ENCODE measurements around the gene SPEF2. TPM values are rescaled to one million over a fixed set of nuclear protein-coding genes. Genes with fewer than 3 reads are reported as not detected.

Gene SPEF2
- total RNA-seq, 2 experiments from 2014 or later, result 5.6 to 14.1 TPM

DNA sequence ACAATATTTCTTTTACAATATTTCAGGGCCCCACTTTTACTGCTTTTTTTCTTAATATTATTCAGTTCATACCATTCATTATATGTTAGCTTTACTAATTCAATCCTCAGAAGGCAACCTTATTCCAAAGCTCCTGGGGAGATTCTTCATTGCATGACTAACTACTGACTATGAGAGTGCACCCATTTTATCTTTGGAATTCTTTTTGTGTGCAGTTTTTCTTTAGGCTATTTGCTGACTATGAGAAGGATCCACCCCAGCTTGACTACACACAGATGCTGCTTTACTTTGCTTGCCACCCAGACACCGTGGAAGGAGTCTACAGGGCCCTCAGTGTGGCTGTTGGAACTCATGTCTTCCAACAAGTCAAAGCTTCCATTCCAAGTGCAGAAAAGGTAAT lies 182.1 kb downstream of the SPEF2 start:
- H3K27ac Mint-ChIP-seq, result no peak overlapping the region
- no peak for DNase-seq
- H3K36me3 Mint-ChIP-seq, result no peaks in the 10 kb centered on the region

DNA sequence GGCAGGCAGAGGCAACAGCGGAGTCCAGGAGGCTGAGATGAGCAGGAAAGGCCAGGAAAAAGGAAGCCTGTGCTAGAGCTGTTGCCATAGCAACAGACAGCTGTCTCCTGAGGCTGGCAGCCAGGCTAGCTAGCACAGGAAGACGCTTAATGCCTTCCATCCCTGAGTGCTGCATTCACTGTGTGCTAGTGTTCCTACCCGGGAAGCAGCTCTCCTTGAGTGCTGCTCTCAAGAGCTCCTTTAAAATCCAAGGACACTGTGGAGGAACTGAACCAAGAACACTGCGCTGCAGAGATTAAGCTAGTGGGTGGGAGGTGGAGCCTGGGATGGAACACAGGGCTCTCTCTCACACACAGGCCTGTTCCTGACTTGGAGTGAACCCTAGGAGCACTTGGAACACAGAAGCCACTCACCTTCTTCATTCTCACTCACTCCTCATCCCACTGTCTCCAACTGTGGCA lies 185.6 kb downstream of the SPEF2 start:
- H3K4me3 Mint-ChIP-seq, result no peak overlapping the region
- H3K27me3 Mint-ChIP-seq, result no peaks in the 10 kb centered on the region
- H3K9me3 Mint-ChIP-seq (ENCODE audit: low read depth), result no peaks in the 10 kb centered on the region
- peak; percentile 58 for ATAC-seq
- peaks cover 2% of the 10 kb centered on the region for H3K36me3 Mint-ChIP-seq
- no peak for DNase-seq
- CTCF ChIA-PET, result interaction anchor here (1.0 to 2.0 kb wide), 8 partner anchors 10 to 152 kb away, joined by 3 to 9 read pairs (median 3); no protein-coding TSS in a partner anchor
- H3K4me1 Mint-ChIP-seq, result peaks cover 39% of the 10 kb centered on the region
- H3K27ac Mint-ChIP-seq, result peak overlapping the region; percentile 20

More for the DNA sequence above, 182.1 kb downstream of the SPEF2 start:
- no peaks in the 10 kb centered on the region for H3K27me3 Mint-ChIP-seq
- CTCF ChIA-PET, result interaction anchor here (1.4 to 3.1 kb wide), 3 partner anchors 10 to 22 kb away, joined by 3 to 16 read pairs (median 3); no protein-coding TSS in a partner anchor
- H3K4me1 Mint-ChIP-seq, result peaks cover 54% of the 10 kb centered on the region
- no peak for ATAC-seq
- no peaks in the 10 kb centered on the region for H3K9me3 Mint-ChIP-seq (ENCODE audit: low read depth)
- no peak overlapping the region for H3K4me3 Mint-ChIP-seq

DNA sequence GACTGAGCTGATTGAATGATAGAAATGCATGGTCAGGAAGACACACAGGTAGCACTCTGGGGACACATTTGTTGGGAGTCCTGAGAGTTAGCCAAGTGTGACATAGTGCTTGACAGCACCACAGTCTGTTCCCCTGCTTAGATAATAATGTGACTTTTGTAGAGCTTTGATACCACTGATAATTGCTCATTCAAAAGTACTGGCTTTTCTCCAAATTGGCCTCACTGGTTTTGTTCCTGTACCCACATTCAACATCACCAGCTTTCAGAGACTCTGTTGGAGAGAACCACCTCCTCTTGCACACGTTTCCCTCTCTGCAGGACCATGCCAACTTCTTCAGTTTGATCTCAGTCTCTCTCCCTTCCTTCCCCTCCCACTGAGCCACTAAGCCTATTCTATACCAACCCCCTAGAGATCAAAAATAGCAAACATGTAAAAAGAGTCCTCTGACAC lies 186.6 kb downstream of the SPEF2 start:
- H3K27me3 Mint-ChIP-seq, result no peaks in the 10 kb centered on the region
- H3K4me1 Mint-ChIP-seq, result peaks cover 44% of the 10 kb centered on the region
- ATAC-seq (peak; percentile 16), DNase-seq (no peak)
- no peak overlapping the region for H3K4me3 Mint-ChIP-seq
- CTCF ChIA-PET, result interaction anchor here (1.0 to 2.0 kb wide), 6 partner anchors 9 to 153 kb away, joined by 3 to 9 read pairs (median 3); no protein-coding TSS in a partner anchor
- peak overlapping the region; percentile 24 for H3K27ac Mint-ChIP-seq
- no peaks in the 10 kb centered on the region for H3K9me3 Mint-ChIP-seq (ENCODE audit: low read depth)
- peaks cover 6% of the 10 kb centered on the region for H3K36me3 Mint-ChIP-seq

DNA sequence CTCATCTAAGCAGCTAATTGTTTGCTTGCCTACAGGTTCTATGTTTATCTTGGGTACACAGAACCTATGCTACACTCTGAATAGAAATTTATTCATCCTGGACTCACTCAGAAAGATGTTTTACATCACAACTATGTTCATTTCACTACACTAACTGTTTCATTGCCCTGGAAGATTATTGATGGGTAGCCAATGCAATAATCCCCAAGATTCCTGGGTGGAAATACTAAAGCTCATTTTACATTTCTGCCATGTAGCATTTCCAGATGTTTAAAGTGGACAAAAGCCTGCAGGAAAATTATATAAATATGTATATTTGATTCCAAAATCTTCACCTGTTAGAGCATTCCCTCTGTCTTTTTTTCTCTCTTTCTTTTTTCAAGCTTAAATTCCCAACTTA lies 187.2 kb downstream of the SPEF2 start:
- Mint-ChIP-seq H3K36me3 (peaks cover 9% of the 10 kb centered on the region), H3K4me3 (no peak overlapping the region), H3K27me3 (no peaks in the 10 kb centered on the region), H3K9me3 (ENCODE audit: low read depth) (no peaks in the 10 kb centered on the region), H3K4me1 (peaks cover 48% of the 10 kb centered on the region), H3K27ac (no peak overlapping the region)
- CTCF ChIA-PET, result interaction anchor here (0.7 to 2.0 kb wide), 4 partner anchors 8 to 120 kb away, joined by 3 to 9 read pairs (median 4); no protein-coding TSS in a partner anchor
- DNase-seq (no peak), ATAC-seq (no peak)

DNA sequence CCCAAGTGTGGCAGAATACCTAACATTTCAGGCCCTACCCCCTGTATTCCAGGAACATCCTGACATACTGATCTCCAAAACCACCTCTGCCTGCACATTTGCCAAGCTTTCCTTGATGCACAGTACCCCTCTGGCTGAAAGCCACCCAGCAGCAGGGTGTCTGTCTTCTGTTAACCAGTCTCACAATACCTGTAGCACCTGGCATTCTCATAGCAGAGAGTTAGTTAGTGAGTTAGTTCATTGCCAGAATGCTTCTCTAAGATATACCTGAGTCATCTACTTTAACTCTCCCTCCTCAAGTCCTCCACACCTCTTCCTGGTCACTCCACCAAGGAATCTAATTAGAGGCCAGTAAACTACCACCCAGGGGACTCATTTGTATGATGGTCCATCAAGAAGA lies 192.9 kb downstream of the SPEF2 start:
- peaks cover 51% of the 10 kb centered on the region for H3K4me1 Mint-ChIP-seq
- H3K27ac Mint-ChIP-seq, result peak overlapping the region; percentile 92
- DNase-seq, result no peak
- no peaks in the 10 kb centered on the region for H3K9me3 Mint-ChIP-seq (ENCODE audit: low read depth)
- peaks cover 10% of the 10 kb centered on the region for H3K36me3 Mint-ChIP-seq
- ATAC-seq, result peak; percentile 2
- CTCF ChIA-PET, result interaction anchor here (0.7 to 3.7 kb wide), 11 partner anchors 9 to 192 kb away, joined by 3 to 16 read pairs (median 4); partner anchors contain the start of gene SPEF2
- H3K27me3 Mint-ChIP-seq, result no peaks in the 10 kb centered on the region
- H3K4me3 Mint-ChIP-seq, result no peak overlapping the region

DNA sequence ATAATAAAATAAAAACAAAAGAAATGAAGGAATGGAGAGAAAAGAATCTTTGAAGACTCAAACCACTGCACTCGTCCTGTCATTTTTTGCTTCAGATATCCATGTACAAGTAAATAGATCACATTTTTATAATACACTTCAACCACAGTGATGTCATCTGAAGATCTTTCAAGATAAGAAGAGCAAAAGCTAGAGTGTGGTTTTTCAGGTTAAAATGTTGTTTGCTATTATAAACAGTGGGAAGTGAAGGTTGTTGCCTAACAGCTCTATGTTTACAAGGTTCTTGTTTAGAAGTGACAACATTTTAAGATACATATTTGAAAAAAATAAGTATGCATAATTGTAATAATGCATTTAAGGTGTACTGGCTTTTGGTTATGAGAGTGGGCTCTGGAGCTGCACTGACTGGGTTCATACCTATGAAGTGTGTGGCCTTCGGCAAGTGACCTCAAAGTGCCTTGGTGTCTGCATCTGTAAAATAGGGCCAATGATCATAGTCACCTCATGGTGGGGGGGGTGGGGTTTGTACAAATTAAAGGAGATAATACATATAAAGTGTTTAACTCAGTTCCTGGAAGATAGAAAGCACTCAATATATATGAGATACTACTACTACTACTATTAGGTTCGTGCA lies 193.6 kb downstream of the SPEF2 start:
- CTCF ChIA-PET, result interaction anchor here (0.7 to 3.7 kb wide), 15 partner anchors 9 to 193 kb away, joined by 3 to 16 read pairs (median 4); partner anchors contain the start of gene SPEF2
- Mint-ChIP-seq H3K9me3 (ENCODE audit: low read depth) (no peaks in the 10 kb centered on the region), H3K27ac (peak overlapping the region; percentile 92), H3K36me3 (peaks cover 10% of the 10 kb centered on the region), H3K4me3 (peak overlapping the region; percentile 48), H3K27me3 (no peaks in the 10 kb centered on the region), H3K4me1 (peaks cover 51% of the 10 kb centered on the region)
- DNase-seq (peak; percentile 79), ATAC-seq (peak; percentile 80)

DNA sequence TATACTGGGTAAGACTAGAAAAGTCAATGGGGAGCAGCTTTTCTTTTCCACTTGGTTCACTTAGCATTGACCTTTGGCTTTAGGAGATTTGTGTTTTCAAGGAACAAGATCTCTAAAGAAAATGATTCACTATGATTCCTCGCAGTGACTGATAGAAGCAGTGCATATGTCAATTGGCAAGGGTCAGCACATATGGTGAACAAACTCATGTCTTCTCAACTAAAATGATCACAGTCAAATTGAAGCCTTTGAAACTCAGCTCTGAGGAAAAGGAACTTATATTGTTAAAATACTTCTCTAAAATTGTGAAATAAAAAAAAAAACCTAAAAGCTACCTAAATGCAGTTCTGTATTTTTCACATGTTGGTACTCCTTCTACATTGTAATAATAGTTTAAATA lies 195.9 kb downstream of the SPEF2 start:
- Mint-ChIP-seq H3K27ac (no peak overlapping the region), H3K4me1 (peaks cover 40% of the 10 kb centered on the region), H3K27me3 (no peaks in the 10 kb centered on the region), H3K4me3 (no peak overlapping the region), H3K9me3 (ENCODE audit: low read depth) (no peaks in the 10 kb centered on the region), H3K36me3 (peaks cover 6% of the 10 kb centered on the region)
- DNase-seq (no peak), ATAC-seq (no peak)
- CTCF ChIA-PET, result interaction anchor here (0.9 to 2.2 kb wide), 8 partner anchors 9 to 112 kb away, joined by 3 to 14 read pairs (median 4); no protein-coding TSS in a partner anchor

DNA sequence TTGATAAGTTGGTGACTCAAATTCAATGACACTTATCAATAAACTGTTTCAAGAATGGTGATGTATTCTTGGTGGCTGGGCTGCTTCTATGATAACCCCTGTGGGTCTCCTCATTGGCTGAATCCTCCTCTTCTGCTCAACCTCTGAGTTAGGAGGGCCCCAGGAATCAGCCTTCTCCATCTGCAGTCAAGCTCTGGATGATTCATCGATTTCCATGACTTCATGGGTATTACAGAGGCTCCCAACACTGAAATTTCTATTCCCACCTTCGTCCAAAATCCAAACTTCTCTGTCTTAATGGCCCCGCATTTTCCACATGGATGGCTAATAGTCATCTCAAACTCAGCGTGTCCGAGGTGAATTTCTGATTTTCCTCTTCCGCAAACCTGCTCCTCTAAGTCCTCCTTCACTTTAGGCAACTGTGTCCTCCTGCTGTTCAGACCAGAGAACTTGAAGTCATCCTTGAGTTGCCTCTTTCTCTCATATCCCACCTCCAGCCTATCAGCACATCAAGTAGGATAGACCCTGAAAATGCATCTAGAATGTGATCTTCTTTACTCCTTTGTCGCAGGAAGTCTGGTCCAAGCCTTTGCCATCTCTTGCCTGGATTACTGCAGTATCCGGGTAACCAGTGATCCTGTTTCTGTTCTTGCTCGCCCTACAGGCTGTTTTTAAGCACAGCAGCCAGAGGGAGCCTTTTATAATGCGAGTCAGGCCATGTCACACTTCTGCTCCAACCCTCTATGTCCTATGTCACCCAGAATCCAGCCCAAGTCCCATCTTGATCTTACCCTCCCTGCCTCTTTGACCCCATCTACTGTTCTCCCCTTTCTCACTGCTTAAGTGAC lies 197.7 kb downstream of the SPEF2 start:
- CTCF ChIA-PET, result interaction anchor here (0.6 to 2.1 kb wide), 8 partner anchors 10 to 164 kb away, joined by 3 to 9 read pairs (median 4); no protein-coding TSS in a partner anchor
- DNase-seq (peak; percentile 73), ATAC-seq (peak; percentile 48)
- Mint-ChIP-seq H3K27me3 (no peaks in the 10 kb centered on the region), H3K9me3 (ENCODE audit: low read depth) (no peaks in the 10 kb centered on the region), H3K4me1 (peaks cover 44% of the 10 kb centered on the region), H3K36me3 (peaks cover 3% of the 10 kb centered on the region), H3K4me3 (no peak overlapping the region), H3K27ac (no peak overlapping the region)

DNA sequence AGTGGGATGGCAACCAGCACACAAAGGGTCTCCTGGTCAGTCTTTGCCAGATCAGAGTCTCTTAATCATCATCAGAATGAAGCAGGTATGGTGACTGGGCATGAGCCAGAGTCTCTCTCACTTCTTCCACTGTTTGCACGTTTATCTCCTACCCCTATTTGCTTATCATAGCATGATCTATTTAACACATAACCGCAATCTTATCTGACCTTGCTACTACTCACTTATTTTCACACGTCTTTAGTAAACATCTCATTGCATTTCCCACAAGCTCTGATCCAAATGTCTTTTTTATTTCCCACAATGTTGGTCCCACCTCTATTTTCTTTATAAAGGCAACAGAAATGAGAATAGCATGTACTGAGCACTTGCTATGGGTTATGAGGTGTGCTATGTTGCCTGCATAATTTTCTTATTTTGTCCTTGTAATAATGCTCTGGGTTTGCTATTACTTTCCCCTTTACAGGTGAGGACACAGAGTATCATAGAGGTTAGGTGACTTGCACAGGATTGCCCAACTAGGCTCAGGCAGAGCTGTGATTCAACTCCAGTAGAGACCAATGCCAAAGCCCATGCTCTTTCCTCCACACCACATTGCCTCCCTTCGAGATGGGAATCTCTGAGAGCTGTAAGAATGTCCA lies 199.3 kb downstream of the SPEF2 start:
- Mint-ChIP-seq H3K4me1 (peaks cover 45% of the 10 kb centered on the region), H3K27ac (no peak overlapping the region), H3K4me3 (no peak overlapping the region), H3K36me3 (peaks cover 2% of the 10 kb centered on the region), H3K9me3 (ENCODE audit: low read depth) (no peaks in the 10 kb centered on the region), H3K27me3 (no peaks in the 10 kb centered on the region)
- ATAC-seq (peak; percentile 47), DNase-seq (no peak)
- CTCF ChIA-PET, result interaction anchor here (0.7 to 2.1 kb wide), 8 partner anchors 9 to 166 kb away, joined by 3 to 9 read pairs (median 4); no protein-coding TSS in a partner anchor

DNA sequence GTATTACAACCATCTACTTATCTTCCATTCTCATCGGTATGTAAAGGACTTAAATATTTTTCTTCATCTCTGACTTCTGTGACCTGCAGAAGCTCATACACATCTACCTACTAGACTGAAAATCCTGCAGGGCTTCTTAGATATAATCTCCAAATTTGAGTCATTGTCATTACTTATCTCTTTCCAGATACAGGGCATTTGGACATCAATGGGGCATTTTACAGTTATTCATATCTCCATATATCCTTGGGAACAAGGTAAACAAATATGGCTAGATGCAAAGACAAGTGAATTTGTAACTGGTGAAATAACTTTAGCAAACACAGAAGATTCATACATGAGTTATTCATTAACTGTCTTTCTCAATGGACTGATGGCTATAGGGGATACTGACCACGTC lies 201.4 kb downstream of the SPEF2 start:
- no peak overlapping the region for H3K4me3 Mint-ChIP-seq

DNA sequence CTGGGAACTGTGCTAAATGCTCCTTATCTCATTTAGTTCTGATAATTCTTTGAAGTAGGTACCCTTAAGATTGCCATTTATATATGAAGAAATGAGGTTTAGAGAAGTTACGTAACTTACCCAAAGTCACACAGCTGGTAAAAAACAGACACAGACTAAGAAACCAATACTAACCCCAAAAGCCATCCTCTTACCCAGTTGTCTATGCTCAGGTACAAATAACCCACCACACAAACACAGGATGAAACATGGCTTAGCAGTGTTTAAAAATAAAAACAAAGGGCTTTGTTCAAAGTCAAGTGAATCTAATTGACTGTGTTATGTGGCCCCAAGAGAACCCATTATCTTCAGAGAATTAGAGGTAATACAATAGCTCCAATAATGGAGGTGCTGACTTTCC lies 202.0 kb downstream of the SPEF2 start:
- H3K9me3 Mint-ChIP-seq (ENCODE audit: low read depth), result no peaks in the 10 kb centered on the region
- H3K27me3 Mint-ChIP-seq, result no peaks in the 10 kb centered on the region
- peaks cover 2% of the 10 kb centered on the region for H3K36me3 Mint-ChIP-seq
- no peak overlapping the region for H3K4me3 Mint-ChIP-seq
- no peak for ATAC-seq
- peaks cover 60% of the 10 kb centered on the region for H3K4me1 Mint-ChIP-seq
- DNase-seq, result no peak
- CTCF ChIA-PET, result interaction anchor here (1.0 to 1.9 kb wide), 7 partner anchors 8 to 168 kb away, joined by 3 to 7 read pairs (median 3); no protein-coding TSS in a partner anchor
- H3K27ac Mint-ChIP-seq, result no peak overlapping the region

More for the DNA sequence above, 201.4 kb downstream of the SPEF2 start:
- Mint-ChIP-seq H3K27ac (no peak overlapping the region), H3K9me3 (ENCODE audit: low read depth) (no peaks in the 10 kb centered on the region), H3K4me1 (peaks cover 59% of the 10 kb centered on the region), H3K27me3 (no peaks in the 10 kb centered on the region), H3K36me3 (peaks cover 2% of the 10 kb centered on the region)
- CTCF ChIA-PET, result interaction anchor here (1.0 to 1.9 kb wide), 6 partner anchors 8 to 168 kb away, joined by 3 to 7 read pairs (median 4); no protein-coding TSS in a partner anchor
- DNase-seq (no peak), ATAC-seq (no peak)

DNA sequence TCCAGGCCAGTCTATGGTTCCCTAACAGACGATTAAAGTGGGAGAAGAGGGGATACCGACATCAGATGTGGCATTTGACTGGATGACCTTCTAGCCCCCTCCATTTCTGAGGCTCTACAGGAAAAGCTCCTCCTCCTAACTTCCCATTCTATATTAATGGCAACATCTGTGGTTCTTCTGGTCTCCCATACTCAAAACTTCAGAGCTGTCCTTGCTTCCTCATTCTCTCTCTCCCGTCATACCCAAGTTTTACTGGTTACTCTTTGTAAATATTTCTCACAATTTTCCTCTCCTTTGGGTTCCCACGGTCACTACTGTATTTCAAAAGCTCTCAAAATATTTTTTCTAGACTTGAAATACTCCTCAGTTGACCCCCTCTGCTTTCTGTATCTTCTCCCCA lies 203.1 kb downstream of the SPEF2 start:
- ATAC-seq, result no peak

More for the DNA sequence above, 203.1 kb downstream of the SPEF2 start:
- H3K36me3 Mint-ChIP-seq, result peaks cover 2% of the 10 kb centered on the region
- no peak overlapping the region for H3K27ac Mint-ChIP-seq
- no peaks in the 10 kb centered on the region for H3K9me3 Mint-ChIP-seq (ENCODE audit: low read depth)
- CTCF ChIA-PET, result interaction anchor here (1.0 to 3.7 kb wide), 10 partner anchors 8 to 170 kb away, joined by 3 to 14 read pairs (median 4); no protein-coding TSS in a partner anchor
- no peak for DNase-seq
- H3K4me1 Mint-ChIP-seq, result peaks cover 70% of the 10 kb centered on the region
- no peaks in the 10 kb centered on the region for H3K27me3 Mint-ChIP-seq
- no peak overlapping the region for H3K4me3 Mint-ChIP-seq

Measured in activated CD8-positive, alpha-beta memory T cell treated with anti-CD3 and anti-CD28 coated beads, Interleukin-2, amount 10 ng/mL, durations not matched to agents 7 days and 5 days (primary cell).